ENCODE results near the gene GTF3C6.

GTF3C6 gene

DNA sequence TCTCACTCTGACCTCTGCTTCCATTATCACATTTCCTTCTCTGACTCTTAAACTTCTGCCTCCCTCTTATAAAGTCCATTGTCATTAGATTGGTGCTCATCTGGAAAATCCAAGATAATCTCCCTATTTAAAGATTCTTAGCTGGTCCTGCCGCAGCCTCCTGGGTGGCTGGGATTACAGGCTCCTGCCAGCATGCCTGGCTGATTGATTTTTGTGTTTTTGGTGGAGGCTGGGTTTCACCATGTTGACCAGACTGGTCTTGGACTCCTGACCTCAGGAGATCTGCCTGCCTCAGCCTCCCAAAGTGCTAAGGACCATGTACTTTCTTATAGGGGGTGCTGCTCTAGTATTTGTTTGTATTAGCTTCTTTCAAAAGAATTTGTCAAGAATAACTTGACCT, 18.1 kb downstream of the GTF3C6 start:
- no peak for DNase-seq (ENCODE audit: low read depth)
- no peak overlapping the region for H3K4me3 ChIP-seq (ENCODE audit: control insufficient read depth, low read depth, low read length)
- no peak for TF ChIP-seq CTCF (conservative IDR thresholded peaks at IDR 0.05; ENCODE audit: control insufficient read depth, insufficient read depth, low read depth, low read length)

- no peak overlapping the region for H3K4me3 ChIP-seq (ENCODE audit: control insufficient read depth, low read depth, low read length)
- no peak for TF ChIP-seq CTCF (conservative IDR thresholded peaks at IDR 0.05; ENCODE audit: control insufficient read depth, insufficient read depth, low read depth, low read length)
- DNase-seq (ENCODE audit: low read depth) = no peak
Observed at GRCh38 chr6:110979565-110980101, 21.1 kb downstream of the GTF3C6 start.

DNA sequence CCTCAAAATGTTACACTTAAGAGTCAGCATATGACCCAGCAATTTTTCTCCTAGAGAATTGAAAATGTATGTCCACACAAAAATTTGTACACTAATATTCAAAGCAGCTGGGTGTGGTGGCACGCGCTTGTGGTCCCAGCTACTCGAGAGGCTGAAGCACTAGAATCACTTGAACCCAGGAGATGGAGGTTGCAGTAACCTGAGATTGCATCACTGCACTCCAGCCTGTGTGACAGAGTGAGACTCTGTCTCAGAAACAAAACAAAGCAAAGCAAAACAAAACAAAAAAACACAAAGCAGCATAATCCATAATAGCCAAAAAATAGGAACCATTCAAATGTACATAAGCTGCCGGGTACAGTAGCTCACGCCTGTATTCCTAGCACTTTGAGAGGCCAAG, 21.7 kb downstream of the GTF3C6 start:
- H3K4me3 ChIP-seq (ENCODE audit: control insufficient read depth, low read depth, low read length) = no peak overlapping the region
- no peak for TF ChIP-seq CTCF (conservative IDR thresholded peaks at IDR 0.05; ENCODE audit: control insufficient read depth, insufficient read depth, low read depth, low read length)
- DNase-seq (ENCODE audit: low read depth) = no peak

GRCh38 chr6:110980648-110981047, 22.1 kb downstream of the GTF3C6 start:
- peak overlapping the region; percentile 100 for H3K4me3 ChIP-seq (ENCODE audit: control insufficient read depth, low read depth, low read length)
- no peak for DNase-seq (ENCODE audit: low read depth)
- no peak for TF ChIP-seq CTCF (conservative IDR thresholded peaks at IDR 0.05; ENCODE audit: control insufficient read depth, insufficient read depth, low read depth, low read length)

DNA sequence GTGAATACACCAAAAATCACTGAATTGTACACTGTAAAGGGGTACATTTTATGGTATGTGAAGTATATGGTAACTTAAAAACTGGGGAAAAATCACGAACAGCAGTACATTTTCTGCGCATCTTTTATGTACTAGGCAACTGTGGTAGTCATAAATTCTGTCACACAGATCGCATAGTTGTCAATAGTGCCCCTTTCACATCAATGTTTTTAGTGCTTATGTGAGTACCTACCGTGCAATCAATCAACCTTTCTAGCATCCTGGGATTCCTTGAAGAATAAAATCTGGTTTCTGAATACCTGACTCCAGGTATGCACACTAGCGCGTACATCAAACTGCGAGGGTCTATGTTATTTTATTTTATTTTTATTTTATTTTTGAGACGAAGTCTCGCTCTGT, 22.7 kb downstream of the GTF3C6 start:
- peak; percentile 13 for DNase-seq (ENCODE audit: low read depth)
- no peak for TF ChIP-seq CTCF (conservative IDR thresholded peaks at IDR 0.05; ENCODE audit: control insufficient read depth, insufficient read depth, low read depth, low read length)

GRCh38 chr6:110990840-110991576, 32.5 kb downstream of the GTF3C6 start:
- TF ChIP-seq CTCF (conservative IDR thresholded peaks at IDR 0.05; ENCODE audit: control insufficient read depth, insufficient read depth, low read depth, low read length) = no peak
- H3K4me3 ChIP-seq (ENCODE audit: control insufficient read depth, low read depth, low read length) = no peak overlapping the region
- no peak for DNase-seq (ENCODE audit: low read depth)

More for the DNA sequence above, 22.7 kb downstream of the GTF3C6 start:
- H3K4me3 ChIP-seq (ENCODE audit: control insufficient read depth, low read depth, low read length) = peak overlapping the region; percentile 100
